PFSK-1 (cell line): ENCODE measurements around the gene MCRIP2.

Experiments
- POLR2AphosphoS5 ChIP-seq: IDR thresholded peaks from 2 replicates; pipeline ENCODE4 v1.6.1; 2012; ENCODE audit warnings: low read depth, mild to moderate bottlenecking, control low read depth, low read length, moderate library complexity
- SIN3A ChIP-seq: IDR thresholded peaks from 2 replicates; pipeline ENCODE4 v1.6.1; 2012; ENCODE audit warnings: mild to moderate bottlenecking, low read length, moderate library complexity, borderline replicate concordance; ENCODE audit not compliant: insufficient read depth
- TAF1 ChIP-seq: IDR thresholded peaks from 2 replicates; pipeline ENCODE4 v1.6.1; 2012; ENCODE audit warnings: low read length, control low read depth, borderline replicate concordance; ENCODE audit not compliant: insufficient read depth

- TF ChIP-seq POLR2AphosphoS5, result no peak; the same call in 1 of the 2 replicates
- no peak for TF ChIP-seq TAF1
- TF ChIP-seq SIN3A, result no peak
These were observed 33.6 kb downstream of the MCRIP2 start, which contains the start of gene RHBDL1 for GRCh38 chr16:674968-675883.
